Activated CD8-positive, alpha-beta T cell treated with anti-CD3 and anti-CD28 coated beads for 36 hours (primary cell): Measurements from ENCODE around the gene SOX13. TPM values are rescaled to one million over a fixed set of nuclear protein-coding genes. Genes with fewer than 3 reads are reported as not detected.

Source experiments
- ATAC-seq: fragments of 200-7000 bp; cut with Tn5 transposase; one replicate; pipeline ENCODE4 v1.10.0; 2021; ENCODE audit warnings: mild to moderate bottlenecking, moderate library complexity
- CTCF ChIA-PET: fragments of 350-600 bp; sonication (Branson Sonifier 250); formaldehyde crosslinking; loops from one replicate; lab custom pipeline; 2021; ENCODE audit warnings: antibody characterized with exemption; lab: Charles Lee
- POLR2A ChIA-PET: fragments of 350-600 bp; sonication (Branson Sonifier 250); formaldehyde crosslinking; loops from one replicate; lab custom pipeline; 2021; ENCODE audit warnings: antibody characterized with exemption; lab: Charles Lee
- DNase-seq: peaks from one replicate; pipeline ENCODE4 v3.0.0-alpha.2; 2020
- H3K27ac Mint-ChIP-seq: one replicate; pipeline ENCODE4 v1.8.0; 2021; ENCODE audit warnings: mild to moderate bottlenecking, mixed read lengths
- H3K27me3 Mint-ChIP-seq: one replicate; pipeline ENCODE4 v1.8.0; 2021; ENCODE audit warnings: mixed read lengths
- H3K36me3 Mint-ChIP-seq: one replicate; pipeline ENCODE4 v1.8.0; 2021; ENCODE audit warnings: low read depth, mixed read lengths
- H3K4me1 Mint-ChIP-seq: one replicate; pipeline ENCODE4 v1.8.0; 2021; ENCODE audit warnings: low read depth, mixed read lengths
- H3K4me3 Mint-ChIP-seq: one replicate; pipeline ENCODE4 v1.8.0; 2021; ENCODE audit warnings: mild to moderate bottlenecking, moderate library complexity, mixed read lengths
- H3K9me3 Mint-ChIP-seq: one replicate; pipeline ENCODE4 v1.8.0; 2021; ENCODE audit warnings: mixed read lengths
- CTCF ChIP-seq: fragments of 200-600 bp; IDR thresholded peaks from one replicate; pipeline ENCODE4 v1.8.0; 2022; ENCODE audit warnings: antibody characterized with exemption, mild to moderate bottlenecking
- intact Hi-C: fragments of 100-400 bp; cut with micrococcal nuclease; formaldehyde crosslinking; loops from one replicate; pipeline ENCODE4 v1.10.0; 2022
- total RNA-seq, 2 experiments: library from RNA; stranded (reverse); gene quantifications; one replicate each; pipeline ENCODE4 v1.2.3, GENCODE V29; 2021

The SOX13 gene
- total RNA-seq, 2 experiments from 2014 or later = 1.6 to 1.7 TPM

- Mint-ChIP-seq H3K9me3 (no peaks in the 10 kb centered on the region), H3K4me1 (no peaks in the 10 kb centered on the region), H3K36me3 (no peaks in the 10 kb centered on the region), H3K4me3 (no peak overlapping the region), H3K27ac (no peak overlapping the region), H3K27me3 (no peaks in the 10 kb centered on the region)
- no peak for ATAC-seq
- intact Hi-C loops = no loop called here
- DNase-seq = no peak
- CTCF ChIA-PET = interaction anchor here (1.1 to 4.3 kb wide), 3 partner anchors 15 to 220 kb away, joined by 4 to 20 read pairs (median 4); no protein-coding TSS in a partner anchor
- POLR2A ChIA-PET = no interaction called here
- no peak for TF ChIP-seq CTCF
Observed at GRCh38 chr1:204143276-204144041, 70.5 kb downstream of the SOX13 start.

- DNase-seq (no peak), ATAC-seq (no peak)
- Mint-ChIP-seq H3K4me3 (no peak overlapping the region), H3K9me3 (no peaks in the 10 kb centered on the region), H3K27me3 (no peaks in the 10 kb centered on the region), H3K27ac (no peak overlapping the region), H3K4me1 (no peaks in the 10 kb centered on the region), H3K36me3 (no peaks in the 10 kb centered on the region)
- intact Hi-C loops = no loop called here
- POLR2A ChIA-PET = no interaction called here
- CTCF ChIA-PET = interaction anchor here (0.7 to 4.3 kb wide), 2 partner anchors 17 kb away, joined by 3 to 20 read pairs; no protein-coding TSS in a partner anchor
- no peak for TF ChIP-seq CTCF
Observed at GRCh38 chr1:204145033-204145504, 72.2 kb downstream of the SOX13 start.

- ChIA-PET CTCF (interaction anchor here (4.3 kb wide), 1 partner anchor 18 kb away, joined by 20 read pairs; no protein-coding TSS in a partner anchor), POLR2A (no interaction called here)
- TF ChIP-seq CTCF = no peak
- Mint-ChIP-seq H3K4me1 (no peaks in the 10 kb centered on the region), H3K27ac (no peak overlapping the region), H3K9me3 (no peaks in the 10 kb centered on the region), H3K27me3 (no peaks in the 10 kb centered on the region), H3K4me3 (no peak overlapping the region), H3K36me3 (no peaks in the 10 kb centered on the region)
- intact Hi-C loops = no loop called here
- DNase-seq (no peak), ATAC-seq (no peak)
Observed at GRCh38 chr1:204146309-204146708, 73.4 kb downstream of the SOX13 start.

GRCh38 chr1:204146965-204147364, 74.0 kb downstream of the SOX13 start:
- CTCF ChIA-PET = no interaction called here
- DNase-seq (no peak), ATAC-seq (no peak)
- no peak for TF ChIP-seq CTCF
- Mint-ChIP-seq H3K9me3 (no peaks in the 10 kb centered on the region), H3K4me3 (no peak overlapping the region), H3K4me1 (no peaks in the 10 kb centered on the region), H3K27ac (no peak overlapping the region), H3K27me3 (no peaks in the 10 kb centered on the region), H3K36me3 (no peaks in the 10 kb centered on the region)
- intact Hi-C loops = no loop called here
- POLR2A ChIA-PET = no interaction called here
